Rectal smooth muscle tissue (tissue), 1 donor: ENCODE data around the gene MYO5A.
"Not testable (repeated sequence)": the region's sequence is repeated elsewhere in the genome, so short reads cannot be mapped to it uniquely, and the experiment has no call there.

ENCODE experiments used
- H3K27ac ChIP-seq: one replicate; pipeline ENCODE4 v1.7.0; 2013; ENCODE audit warnings: low read depth, low read length, inconsistent platforms
- H3K27me3 ChIP-seq: one replicate; pipeline ENCODE4 v1.7.0; 2013; ENCODE audit warnings: low read length; ENCODE audit not compliant: control insufficient read depth, insufficient read depth
- H3K36me3 ChIP-seq: one replicate; pipeline ENCODE4 v1.7.0; 2013; ENCODE audit warnings: low read length; ENCODE audit not compliant: control insufficient read depth, insufficient read depth
- H3K4me1 ChIP-seq: one replicate; pipeline ENCODE4 v1.7.0; 2013; ENCODE audit warnings: low read length; ENCODE audit not compliant: control insufficient read depth, insufficient read depth
- H3K4me3 ChIP-seq: one replicate; pipeline ENCODE4 v1.7.0; 2013; ENCODE audit warnings: low read length
- H3K9ac ChIP-seq: one replicate; pipeline ENCODE4 v1.7.0; 2013; ENCODE audit warnings: low read length

MYO5A gene

DNA sequence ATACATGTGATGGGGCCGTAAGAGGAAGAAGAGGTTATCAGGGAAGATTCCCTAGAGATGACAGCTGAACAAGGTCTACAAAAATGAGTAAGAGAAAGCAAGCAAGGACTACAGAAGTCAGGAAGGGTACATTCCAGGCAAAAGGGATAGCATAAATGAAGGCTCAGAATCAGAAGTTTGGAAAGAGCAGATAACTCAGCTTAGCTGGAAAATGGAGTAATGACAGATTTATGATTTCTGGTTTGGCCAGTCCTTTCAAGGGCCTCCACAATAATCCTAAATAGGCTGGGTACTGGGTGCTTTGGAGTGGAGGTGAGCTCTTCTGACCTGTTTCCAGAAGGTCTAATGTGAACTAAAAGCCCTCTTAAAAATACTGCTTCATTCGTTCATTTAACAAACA lies 110.7 kb downstream of the MYO5A start:
- Histone ChIP-seq H3K36me3 (no peaks in the 10 kb centered on the region), H3K4me3 (no peak overlapping the region)

DNA sequence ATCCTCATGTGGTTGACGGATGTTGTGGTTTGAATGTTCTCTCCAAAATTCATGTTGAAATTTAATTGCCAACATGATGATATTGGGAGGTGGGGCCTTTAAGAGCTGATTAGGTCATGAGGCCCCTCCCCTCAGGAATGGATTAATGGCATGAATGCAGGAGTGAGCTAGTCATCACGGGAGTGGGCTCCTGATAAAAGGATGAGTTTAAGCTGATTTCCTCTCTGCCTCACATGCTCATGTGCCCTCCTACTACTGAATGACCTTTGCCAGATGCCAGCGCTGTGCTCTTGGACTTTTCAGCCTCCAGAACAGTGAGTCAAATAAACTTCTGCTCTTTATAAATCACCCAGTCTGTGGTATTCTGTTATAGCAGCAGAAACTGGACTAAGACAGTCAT lies 111.2 kb downstream of the MYO5A start:
- no peak overlapping the region for H3K4me3 ChIP-seq
- no peak overlapping the region for H3K27ac ChIP-seq
- H3K9ac ChIP-seq, result no peak overlapping the region
- H3K4me1 ChIP-seq, result no peaks in the 10 kb centered on the region
- H3K36me3 ChIP-seq, result no peaks in the 10 kb centered on the region
- H3K27me3 ChIP-seq, result no peaks in the 10 kb centered on the region

More for the DNA sequence above, 110.7 kb downstream of the MYO5A start:
- Histone ChIP-seq H3K27me3 (no peaks in the 10 kb centered on the region), H3K9ac (no peak overlapping the region), H3K27ac (no peak overlapping the region), H3K4me1 (no peaks in the 10 kb centered on the region)

DNA sequence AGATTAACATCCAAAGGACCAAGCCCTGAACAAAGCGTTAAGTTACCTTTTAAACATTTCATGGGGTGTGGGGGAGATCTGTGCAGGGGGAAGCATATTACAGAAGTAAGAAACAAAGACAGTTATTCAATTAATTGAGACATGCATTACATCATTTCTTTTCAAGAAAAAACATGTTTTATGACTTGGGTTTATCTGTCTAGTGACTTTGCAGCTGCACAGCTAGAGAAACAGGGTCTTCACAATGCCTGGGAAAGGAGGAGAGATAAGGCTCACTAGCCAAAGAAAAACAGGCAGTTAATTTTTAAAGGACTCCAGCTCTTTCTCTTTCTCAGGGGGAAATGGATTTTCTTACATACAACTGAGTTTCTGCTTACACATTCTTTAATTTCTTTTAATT lies 112.1 kb downstream of the MYO5A start:
- H3K27ac ChIP-seq, H3K27me3 ChIP-seq, H3K4me3 ChIP-seq, H3K9ac ChIP-seq, H3K36me3 ChIP-seq, H3K4me1 ChIP-seq: not testable (repeated sequence)

DNA sequence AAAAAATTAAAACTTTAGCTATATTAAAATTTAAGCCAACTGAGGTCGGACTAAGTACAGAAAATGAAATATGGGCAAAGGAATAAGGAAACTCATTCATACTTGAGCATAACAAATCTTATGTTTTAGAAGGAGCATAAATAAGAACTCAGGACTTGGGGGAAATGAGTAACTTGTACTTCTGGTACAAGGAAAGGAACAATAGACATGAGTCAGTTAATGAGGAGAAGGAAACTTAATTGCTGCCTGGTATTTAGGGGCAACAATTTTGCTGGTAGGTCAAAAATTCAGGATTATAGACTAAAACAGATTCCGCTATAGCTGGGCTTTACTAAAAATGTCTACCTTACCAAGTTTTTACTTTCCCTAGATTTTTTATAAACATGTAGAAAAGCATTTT lies 113.1 kb downstream of the MYO5A start:
- Histone ChIP-seq H3K36me3 (no peaks in the 10 kb centered on the region), H3K4me1 (no peaks in the 10 kb centered on the region), H3K27ac (no peak overlapping the region), H3K9ac (no peak overlapping the region), H3K27me3 (no peaks in the 10 kb centered on the region), H3K4me3 (no peak overlapping the region)

DNA sequence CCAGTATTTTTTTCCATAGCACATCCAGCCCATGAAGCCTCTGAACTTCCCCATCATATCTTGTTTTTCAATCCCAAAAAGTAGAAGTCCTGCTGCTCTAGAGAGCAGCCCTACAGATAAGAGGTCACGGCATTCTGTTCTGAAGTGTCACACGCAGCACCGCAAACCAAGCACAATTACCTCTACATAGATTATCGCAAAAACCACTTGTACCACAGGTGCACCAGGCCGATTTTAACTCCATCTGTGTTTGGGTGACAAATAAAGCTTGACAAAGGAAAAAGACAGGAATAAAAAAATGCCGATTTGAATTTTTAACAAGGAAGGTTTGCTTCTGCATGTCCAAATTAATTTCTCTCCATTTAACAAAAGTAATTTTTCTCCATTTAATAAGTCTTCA lies 113.7 kb downstream of the MYO5A start:
- H3K4me3 ChIP-seq, result no peak overlapping the region
- no peaks in the 10 kb centered on the region for H3K27me3 ChIP-seq
- no peaks in the 10 kb centered on the region for H3K4me1 ChIP-seq
- no peak overlapping the region for H3K27ac ChIP-seq
- no peaks in the 10 kb centered on the region for H3K36me3 ChIP-seq
- no peak overlapping the region for H3K9ac ChIP-seq

DNA sequence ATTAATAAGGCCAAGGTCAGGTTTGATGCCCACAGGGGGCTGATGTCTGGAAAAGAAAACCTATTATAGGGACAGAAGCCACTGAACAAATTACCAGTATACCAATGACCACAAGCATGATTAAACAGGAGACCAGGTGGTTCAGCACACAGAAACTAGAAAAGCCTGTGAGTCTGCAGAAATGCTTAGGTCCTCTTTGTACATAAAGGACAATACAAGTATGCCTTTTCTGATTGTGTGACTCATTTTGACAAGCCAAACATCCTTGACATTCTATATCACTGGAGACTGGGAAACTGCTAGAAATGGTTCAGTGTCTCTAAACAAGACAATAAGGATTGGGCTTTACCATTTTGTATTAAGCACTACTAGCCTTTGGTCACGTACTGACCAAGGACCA lies 119.9 kb downstream of the MYO5A start:
- no peaks in the 10 kb centered on the region for H3K27me3 ChIP-seq
- no peak overlapping the region for H3K9ac ChIP-seq
- H3K4me1 ChIP-seq, result no peaks in the 10 kb centered on the region
- H3K4me3 ChIP-seq, result no peak overlapping the region
- H3K27ac ChIP-seq, result no peak overlapping the region
- no peaks in the 10 kb centered on the region for H3K36me3 ChIP-seq

DNA sequence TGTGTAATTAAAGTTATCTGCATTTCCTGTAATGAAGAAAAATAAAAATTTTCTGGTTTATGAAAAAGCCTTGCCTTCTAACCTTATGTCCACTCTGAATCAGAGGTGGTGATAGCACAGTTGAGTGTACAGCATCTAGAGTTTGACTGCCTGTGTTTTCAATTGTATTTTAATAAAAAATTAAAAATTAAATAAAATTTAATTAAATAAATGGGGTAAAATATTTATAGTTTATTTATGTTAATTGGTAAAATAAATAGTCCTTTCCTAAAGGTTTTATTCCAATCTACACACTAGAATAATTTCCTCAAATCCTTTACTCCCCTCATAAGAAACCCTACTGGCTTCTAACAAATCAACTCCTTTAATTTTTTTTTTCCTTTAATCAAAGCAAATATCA lies 121.3 kb downstream of the MYO5A start:
- Histone ChIP-seq H3K27me3 (no peaks in the 10 kb centered on the region), H3K27ac (no peak overlapping the region), H3K9ac (no peak overlapping the region), H3K4me1 (no peaks in the 10 kb centered on the region), H3K4me3 (no peak overlapping the region), H3K36me3 (no peaks in the 10 kb centered on the region)

DNA sequence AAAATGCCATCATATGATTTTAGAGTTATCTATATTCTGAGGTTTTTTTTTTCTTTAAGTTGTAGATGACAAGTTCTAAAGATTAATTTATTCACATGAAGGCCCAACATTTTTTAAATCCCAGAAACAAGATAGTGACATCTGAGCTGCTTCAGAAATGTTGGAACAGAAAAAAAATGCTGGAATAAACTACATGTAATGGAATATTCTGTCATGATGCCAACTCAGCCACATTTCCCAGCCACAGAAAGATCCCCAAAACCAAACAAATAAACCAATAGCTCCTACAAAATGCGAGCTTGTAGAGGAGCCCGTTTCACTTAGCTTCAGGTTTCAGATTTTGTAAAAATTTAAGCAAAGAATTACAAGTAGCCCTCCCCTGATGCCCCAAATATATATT lies 122.1 kb downstream of the MYO5A start:
- Histone ChIP-seq H3K4me3 (no peak overlapping the region), H3K36me3 (no peaks in the 10 kb centered on the region), H3K4me1 (no peaks in the 10 kb centered on the region), H3K9ac (no peak overlapping the region), H3K27ac (no peak overlapping the region), H3K27me3 (no peaks in the 10 kb centered on the region)

DNA sequence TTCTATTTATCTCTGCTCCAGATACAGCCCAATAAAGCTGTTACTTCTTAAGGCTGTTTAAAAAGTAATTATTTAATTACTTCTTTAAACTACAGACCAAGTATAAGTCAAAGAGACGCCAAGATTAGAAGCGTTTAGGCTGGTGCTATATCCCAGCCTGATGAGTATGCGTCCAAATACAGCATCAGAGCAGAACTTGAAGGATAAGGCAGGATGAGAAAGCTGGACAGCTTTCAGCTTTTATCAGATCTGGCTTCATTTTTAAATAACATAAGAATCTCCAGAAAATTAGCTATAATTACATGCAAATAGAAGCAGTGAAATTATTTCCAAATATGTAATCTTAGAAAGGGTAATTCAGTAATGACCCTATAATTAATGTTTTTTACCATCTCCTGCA lies 122.8 kb downstream of the MYO5A start:
- Histone ChIP-seq H3K4me1 (no peaks in the 10 kb centered on the region), H3K36me3 (no peaks in the 10 kb centered on the region), H3K27ac (no peak overlapping the region), H3K4me3 (no peak overlapping the region), H3K27me3 (no peaks in the 10 kb centered on the region), H3K9ac (no peak overlapping the region)

DNA sequence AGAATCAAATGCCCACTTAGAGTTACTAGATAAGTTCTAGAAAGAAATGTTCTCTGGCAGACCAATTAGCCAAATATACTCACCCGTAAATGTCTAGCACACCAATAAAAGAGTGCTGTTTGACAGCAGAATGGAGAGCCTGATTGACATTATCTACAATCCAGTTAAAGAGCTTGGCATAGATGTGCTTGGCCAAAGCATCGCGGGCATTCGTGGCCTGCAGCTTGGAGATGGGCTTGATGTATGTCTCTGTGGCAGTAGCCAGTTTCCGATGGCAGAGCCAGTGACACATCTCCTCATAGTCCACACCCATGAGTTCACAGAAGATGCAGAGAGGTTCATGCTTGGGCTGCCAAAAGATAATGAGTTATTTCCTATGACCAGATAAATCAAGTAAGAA lies 131.6 kb downstream of the MYO5A start:
- no peaks in the 10 kb centered on the region for H3K36me3 ChIP-seq

DNA sequence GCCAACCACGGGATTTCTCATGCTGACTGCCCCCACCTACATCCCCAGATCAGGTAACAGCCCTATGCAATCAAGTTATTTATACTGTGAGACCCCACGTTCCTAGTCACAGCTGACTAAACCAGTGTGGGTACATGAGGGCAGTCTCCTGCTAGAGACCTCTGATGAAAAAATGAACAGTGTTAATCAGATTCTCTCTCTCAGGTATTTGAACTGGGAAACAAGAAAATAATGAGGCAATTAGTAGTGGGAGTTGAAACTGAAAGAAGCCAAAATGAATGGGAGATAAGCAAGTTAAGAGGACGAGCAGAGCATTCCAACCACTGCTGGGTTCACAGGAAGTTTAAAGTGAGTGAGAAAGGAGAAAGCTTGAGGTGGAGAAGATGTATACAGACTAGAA lies 134.6 kb downstream of the MYO5A start:
- no peak overlapping the region for H3K27ac ChIP-seq
- no peak overlapping the region for H3K9ac ChIP-seq
- H3K36me3 ChIP-seq, result peaks cover 2% of the 10 kb centered on the region
- no peaks in the 10 kb centered on the region for H3K4me1 ChIP-seq
- no peak overlapping the region for H3K4me3 ChIP-seq
- H3K27me3 ChIP-seq, result no peaks in the 10 kb centered on the region

More for the DNA sequence above, 131.6 kb downstream of the MYO5A start:
- H3K9ac ChIP-seq, result no peak overlapping the region
- H3K4me1 ChIP-seq, result no peaks in the 10 kb centered on the region
- no peaks in the 10 kb centered on the region for H3K27me3 ChIP-seq
- no peak overlapping the region for H3K4me3 ChIP-seq
- H3K27ac ChIP-seq, result no peak overlapping the region

DNA sequence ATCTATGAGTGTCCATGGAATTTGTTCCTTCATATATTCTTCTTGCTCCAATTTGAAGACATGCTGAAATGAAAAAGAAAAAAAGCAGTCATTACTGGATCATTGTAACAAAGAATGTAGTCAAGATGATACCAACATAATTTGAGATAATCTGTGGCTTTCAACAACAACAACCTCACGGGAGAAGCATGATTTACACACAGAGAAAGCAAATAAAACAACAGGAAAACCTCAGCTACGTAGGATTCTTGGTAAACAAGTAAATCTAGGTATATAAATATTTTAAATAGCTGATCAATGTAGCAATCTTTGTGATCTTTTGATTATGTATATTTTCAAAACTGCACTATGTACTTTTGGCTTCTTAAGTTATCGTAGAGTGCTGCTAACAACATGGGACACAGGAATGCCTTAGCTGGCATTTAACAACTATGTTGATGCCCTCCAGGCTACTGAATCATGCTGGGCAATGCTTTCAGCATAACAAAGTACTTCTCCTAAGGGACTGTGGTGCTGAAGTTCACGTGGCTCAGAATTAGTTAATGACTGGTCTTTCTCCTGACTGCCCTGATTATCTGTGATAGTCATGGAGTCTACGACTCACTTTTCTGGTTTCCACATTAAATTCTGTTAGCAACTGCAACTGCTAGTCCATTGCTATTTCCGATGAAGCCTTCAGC lies 136.5 kb downstream of the MYO5A start:
- peaks cover 2% of the 10 kb centered on the region for H3K36me3 ChIP-seq
- H3K9ac ChIP-seq, result no peak overlapping the region
- no peaks in the 10 kb centered on the region for H3K27me3 ChIP-seq
- H3K4me3 ChIP-seq, result no peak overlapping the region
- no peak overlapping the region for H3K27ac ChIP-seq
- no peaks in the 10 kb centered on the region for H3K4me1 ChIP-seq

DNA sequence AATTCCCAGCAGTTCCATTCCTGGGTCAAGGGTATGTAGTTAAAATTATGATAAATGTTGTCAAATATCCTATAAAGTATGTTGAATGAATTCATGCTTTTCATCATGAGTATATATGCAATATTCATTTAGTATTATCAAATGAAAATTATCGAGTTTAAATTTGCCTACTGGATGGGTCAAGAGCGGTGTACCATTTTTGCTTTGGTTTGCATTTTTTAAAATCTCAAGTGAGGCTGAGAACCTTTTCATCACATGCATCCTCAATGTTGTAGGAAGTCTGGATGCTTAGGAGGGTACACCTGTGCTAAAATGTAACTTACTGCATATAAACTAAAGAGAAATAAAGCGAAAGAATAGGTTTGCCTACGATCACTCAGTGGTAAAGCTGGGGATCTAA lies 137.6 kb downstream of the MYO5A start:
- Histone ChIP-seq H3K4me3 (no peak overlapping the region), H3K27ac (no peak overlapping the region), H3K4me1 (no peaks in the 10 kb centered on the region), H3K36me3 (peaks cover 2% of the 10 kb centered on the region), H3K27me3 (no peaks in the 10 kb centered on the region), H3K9ac (no peak overlapping the region)
